ENCODE data around the gene CPSF2.
A peak's percentile ranks its signal among the peaks of the same experiment; 100 is the strongest.

CPSF2 gene

DNA sequence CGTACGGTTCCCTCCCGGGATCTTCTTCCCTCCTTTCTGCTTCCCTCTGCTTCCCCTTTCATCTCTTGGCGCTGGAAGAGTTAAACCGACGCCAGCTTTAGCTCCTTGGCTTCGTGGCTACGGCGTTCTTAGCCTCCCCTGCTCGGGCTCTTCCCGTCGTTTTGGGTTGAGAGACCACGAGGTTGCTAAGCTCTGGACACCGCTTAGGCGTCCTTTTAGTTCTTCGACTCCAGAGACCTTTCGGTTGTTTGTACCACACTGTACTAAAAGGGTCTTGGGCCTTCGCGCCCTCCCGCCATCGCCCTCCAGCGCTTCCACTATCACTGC, 545 bp downstream of the CPSF2 start:
- peak; percentile 23 for DNase-seq (ENCODE audit: low spot score)
- in situ Hi-C loops (cut with MboI; ENCODE audit: low pct_unique_long_range_greater_than_20kb, low sequenced_read_pairs, unreplicated experiment) = no loop called here
- TF ChIP-seq, protein P1, sequence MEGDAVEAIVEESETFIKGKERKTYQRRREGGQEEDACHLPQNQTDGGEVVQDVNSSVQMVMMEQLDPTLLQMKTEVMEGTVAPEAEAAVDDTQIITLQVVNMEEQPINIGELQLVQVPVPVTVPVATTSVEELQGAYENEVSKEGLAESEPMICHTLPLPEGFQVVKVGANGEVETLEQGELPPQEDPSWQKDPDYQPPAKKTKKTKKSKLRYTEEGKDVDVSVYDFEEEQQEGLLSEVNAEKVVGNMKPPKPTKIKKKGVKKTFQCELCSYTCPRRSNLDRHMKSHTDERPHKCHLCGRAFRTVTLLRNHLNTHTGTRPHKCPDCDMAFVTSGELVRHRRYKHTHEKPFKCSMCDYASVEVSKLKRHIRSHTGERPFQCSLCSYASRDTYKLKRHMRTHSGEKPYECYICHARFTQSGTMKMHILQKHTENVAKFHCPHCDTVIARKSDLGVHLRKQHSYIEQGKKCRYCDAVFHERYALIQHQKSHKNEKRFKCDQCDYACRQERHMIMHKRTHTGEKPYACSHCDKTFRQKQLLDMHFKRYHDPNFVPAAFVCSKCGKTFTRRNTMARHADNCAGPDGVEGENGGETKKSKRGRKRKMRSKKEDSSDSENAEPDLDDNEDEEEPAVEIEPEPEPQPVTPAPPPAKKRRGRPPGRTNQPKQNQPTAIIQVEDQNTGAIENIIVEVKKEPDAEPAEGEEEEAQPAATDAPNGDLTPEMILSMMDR (IDR thresholded peaks at IDR 0.05; ENCODE audit: extremely low read depth, insufficient read depth, missing control alignments) = no peak

DNA sequence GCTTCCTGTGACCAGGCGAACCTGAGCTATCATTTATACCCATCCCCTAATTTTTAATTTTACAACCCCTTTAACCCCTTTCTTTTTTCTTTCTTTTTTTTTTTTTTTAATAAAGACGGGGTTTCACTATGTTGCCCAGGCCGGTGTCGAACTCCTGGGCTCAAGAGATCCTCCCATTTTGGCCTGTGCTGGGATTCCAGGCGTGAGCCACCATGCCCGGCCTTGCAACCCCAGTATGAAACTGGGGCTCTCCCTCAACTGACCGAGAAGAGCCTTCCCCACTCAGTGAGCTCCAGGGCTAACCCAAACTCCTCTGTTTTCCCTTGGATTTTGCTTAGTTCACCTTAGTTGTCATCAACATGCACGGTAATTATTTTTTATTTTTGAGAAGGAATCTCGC, 992 bp downstream of the CPSF2 start:
- in situ Hi-C loops (cut with MboI; ENCODE audit: low pct_unique_long_range_greater_than_20kb, low sequenced_read_pairs, unreplicated experiment) = no loop called here

DNA sequence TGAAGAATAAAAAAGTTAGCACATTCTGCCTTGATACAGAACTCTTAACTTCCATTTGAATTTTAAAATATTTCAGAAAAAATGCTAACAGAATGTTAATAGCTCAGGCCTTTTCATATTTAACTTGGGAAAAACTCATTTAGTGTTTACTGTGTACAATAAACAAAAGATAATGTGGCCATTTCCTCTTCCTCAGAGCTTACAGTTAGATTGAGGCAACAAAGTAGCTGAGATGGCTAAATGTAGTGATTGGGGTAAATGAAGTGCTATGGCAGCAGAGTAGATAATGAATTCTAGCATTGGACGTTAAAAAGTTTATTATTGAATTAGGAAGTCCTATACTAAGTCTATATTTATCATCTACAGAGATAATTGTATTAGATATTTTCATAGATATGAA, 12.7 kb downstream of the CPSF2 start:
- TF ChIP-seq, protein P1 (IDR thresholded peaks at IDR 0.05; ENCODE audit: extremely low read depth, insufficient read depth, missing control alignments) = no peak
- in situ Hi-C loops (cut with MboI; ENCODE audit: low pct_unique_long_range_greater_than_20kb, low sequenced_read_pairs, unreplicated experiment) = loop anchor here (25.0 kb wide), 1 partner anchor 553 kb away; no protein-coding TSS in a partner anchor

More for the DNA sequence above, 992 bp downstream of the CPSF2 start:
- DNase-seq (ENCODE audit: low spot score) = no peak
- TF ChIP-seq, protein P1 (IDR thresholded peaks at IDR 0.05; ENCODE audit: extremely low read depth, insufficient read depth, missing control alignments) = no peak

DNA sequence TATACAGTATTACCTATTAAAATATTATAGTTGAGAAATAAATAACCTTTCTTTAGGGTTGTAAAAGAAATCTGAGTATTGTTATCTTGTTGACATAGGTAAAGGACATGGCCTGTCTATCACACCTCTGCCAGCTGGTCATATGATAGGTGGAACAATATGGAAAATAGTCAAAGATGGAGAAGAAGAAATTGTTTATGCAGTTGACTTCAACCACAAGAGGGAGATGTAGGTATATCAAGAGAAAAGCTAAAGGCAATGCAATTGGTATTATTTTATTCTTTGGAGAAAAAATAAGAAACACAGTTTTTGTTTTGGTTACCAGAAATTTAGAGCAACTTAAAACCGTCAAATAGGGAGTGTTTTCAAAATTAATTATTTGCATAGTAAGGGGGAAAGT, 13.5 kb downstream of the CPSF2 start:
- in situ Hi-C loops (cut with MboI; ENCODE audit: low pct_unique_long_range_greater_than_20kb, low sequenced_read_pairs, unreplicated experiment) = loop anchor here (25.0 kb wide), 1 partner anchor 552 kb away; no protein-coding TSS in a partner anchor
- TF ChIP-seq, protein P1 (IDR thresholded peaks at IDR 0.05; ENCODE audit: extremely low read depth, insufficient read depth, missing control alignments) = peak; percentile 42
- DNase-seq (ENCODE audit: low spot score) = no peak

More for the DNA sequence above, 12.7 kb downstream of the CPSF2 start:
- no peak for DNase-seq (ENCODE audit: low spot score)

DNA sequence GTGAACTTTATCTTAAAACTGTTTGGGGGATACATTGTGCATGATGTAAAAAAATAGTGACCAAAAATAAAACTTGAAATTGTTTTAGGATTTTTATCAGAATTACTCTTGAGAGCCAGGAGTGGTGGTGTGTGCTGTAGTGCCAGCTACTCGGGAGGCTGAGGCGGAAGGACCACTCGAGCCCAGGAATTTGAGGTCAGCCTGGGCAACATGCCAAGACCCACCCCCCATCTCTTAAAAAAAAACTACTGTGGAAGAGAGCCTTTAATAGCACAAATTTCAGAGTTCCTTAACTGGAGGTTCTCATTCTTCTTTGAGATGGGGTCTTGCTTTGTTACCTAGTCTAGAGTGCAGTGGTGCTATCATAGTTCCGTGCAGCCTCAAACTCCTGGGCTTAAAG, 21.5 kb downstream of the CPSF2 start:
- no peak for DNase-seq (ENCODE audit: low spot score)
- in situ Hi-C loops (cut with MboI; ENCODE audit: low pct_unique_long_range_greater_than_20kb, low sequenced_read_pairs, unreplicated experiment) = loop anchor here (25.0 kb wide), 1 partner anchor 544 kb away; no protein-coding TSS in a partner anchor
- TF ChIP-seq, protein P1 (IDR thresholded peaks at IDR 0.05; ENCODE audit: extremely low read depth, insufficient read depth, missing control alignments) = no peak

DNA sequence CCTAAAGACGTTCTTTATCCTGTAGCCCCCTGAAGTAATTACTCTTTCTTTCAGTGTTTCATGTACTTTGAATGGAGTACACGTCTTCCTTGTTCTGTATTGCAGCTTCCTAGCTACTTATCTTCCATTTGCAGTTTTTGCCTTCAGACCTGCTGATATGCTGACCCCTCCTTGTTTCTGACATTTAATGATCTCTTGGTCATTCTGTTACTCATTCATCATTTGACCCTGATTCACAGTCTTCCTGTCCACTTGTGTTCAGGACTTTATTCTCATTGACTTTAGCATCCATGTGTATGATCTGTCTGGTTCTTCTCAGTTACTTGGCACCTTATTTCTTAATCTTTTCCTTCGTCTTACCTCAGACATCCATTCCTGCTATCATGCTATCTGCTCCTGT, 22.2 kb downstream of the CPSF2 start:
- in situ Hi-C loops (cut with MboI; ENCODE audit: low pct_unique_long_range_greater_than_20kb, low sequenced_read_pairs, unreplicated experiment) = loop anchor here (25.0 kb wide), 1 partner anchor 543 kb away; no protein-coding TSS in a partner anchor
- DNase-seq (ENCODE audit: low spot score) = no peak
- TF ChIP-seq, protein P1 (IDR thresholded peaks at IDR 0.05; ENCODE audit: extremely low read depth, insufficient read depth, missing control alignments) = no peak
